Muscle layer of duodenum (tissue), 2 donors: ENCODE measurements around the gene USP6.
"Not testable (repeated sequence)": the region's sequence is repeated elsewhere in the genome, so short reads cannot be mapped to it uniquely, and the experiment has no call there.

ENCODE experiments used
- H3K27ac ChIP-seq: one replicate; pipeline ENCODE4 v1.7.0; 2013; ENCODE audit warnings: mild to moderate bottlenecking, low read length
- H3K27me3 ChIP-seq: one replicate; pipeline ENCODE4 v1.7.0; 2013; ENCODE audit warnings: low read depth, mild to moderate bottlenecking, control low read depth, low read length
- H3K36me3 ChIP-seq, 2 donors: one replicate each; pipeline ENCODE4 v1.7.0; 2013; ENCODE audit warnings: low read length in 2 of 2, control low read depth in 1 of 2, mild to moderate bottlenecking in 1 of 2; ENCODE audit not compliant: insufficient read depth in 2 of 2, control insufficient read depth in 1 of 2
- H3K4me1 ChIP-seq, 2 donors: one replicate each; pipeline ENCODE4 v1.7.0; 2013; ENCODE audit warnings: low read length in 2 of 2, mild to moderate bottlenecking in 2 of 2, control low read depth in 1 of 2, moderate library complexity in 1 of 2; ENCODE audit not compliant: insufficient read depth in 2 of 2, control insufficient read depth in 1 of 2
- H3K4me3 ChIP-seq, 2 donors: one replicate each; pipeline ENCODE4 v1.7.0; 2013; ENCODE audit warnings: low read length in 2 of 2, low read depth in 1 of 2, mild to moderate bottlenecking in 1 of 2
- H3K9me3 ChIP-seq, 2 donors: one replicate each; pipeline ENCODE4 v1.7.0; 2013; ENCODE audit warnings: low read length in 2 of 2, control low read depth in 1 of 2, mild to moderate bottlenecking in 1 of 2; ENCODE audit not compliant: control insufficient read depth in 1 of 2
- donor health status: healthy.

USP6 gene

DNA sequence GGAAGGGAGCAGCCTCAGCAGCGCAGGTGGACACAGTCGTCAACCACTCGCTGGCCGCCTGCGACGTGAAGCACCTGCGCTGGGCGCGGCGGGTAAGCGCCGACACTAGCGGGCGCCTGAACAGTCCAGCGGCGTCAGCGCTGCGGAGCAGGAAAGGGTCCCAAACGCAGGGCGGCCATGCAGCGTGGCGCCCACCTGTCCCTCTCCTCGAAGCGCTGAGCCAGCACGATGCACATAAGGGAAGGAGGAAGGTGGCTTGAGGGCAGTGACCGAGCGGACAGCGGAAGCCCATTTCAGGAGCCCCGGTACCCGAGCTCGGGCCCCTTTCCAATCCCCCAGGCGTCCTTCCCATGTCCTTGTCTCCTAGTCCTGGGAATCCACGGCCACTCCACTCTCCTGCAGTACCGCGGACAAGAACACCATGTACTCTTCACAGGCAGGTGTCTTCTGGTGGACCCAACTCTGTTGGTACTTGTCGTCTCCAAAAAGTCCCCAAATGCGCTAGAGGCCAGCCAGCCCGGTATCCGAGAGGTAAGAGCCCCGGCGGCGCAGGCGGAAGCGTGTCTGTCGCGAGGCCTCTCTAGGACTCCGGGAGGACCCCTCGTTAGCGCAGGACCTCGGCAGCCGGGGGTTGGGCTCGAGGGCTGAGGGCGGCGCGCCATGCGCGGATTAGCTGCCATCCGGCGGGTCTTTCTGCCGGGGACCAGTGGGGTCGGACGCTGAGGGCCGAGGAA is 18.6 kb upstream of the USP6 start:
- H3K9me3 ChIP-seq: peaks cover 35 to 46% of the 10 kb centered on the region in 2 donors
- no peak overlapping the region for H3K27ac ChIP-seq
- H3K4me3 ChIP-seq: peak overlapping the region; percentile 63 to 73
- H3K27me3 ChIP-seq: no peaks in the 10 kb centered on the region
- H3K36me3 ChIP-seq: peaks cover 3 to 18% of the 10 kb centered on the region in 2 donors
- H3K4me1 ChIP-seq: peaks cover 0 to 11% of the 10 kb centered on the region in 2 donors

DNA sequence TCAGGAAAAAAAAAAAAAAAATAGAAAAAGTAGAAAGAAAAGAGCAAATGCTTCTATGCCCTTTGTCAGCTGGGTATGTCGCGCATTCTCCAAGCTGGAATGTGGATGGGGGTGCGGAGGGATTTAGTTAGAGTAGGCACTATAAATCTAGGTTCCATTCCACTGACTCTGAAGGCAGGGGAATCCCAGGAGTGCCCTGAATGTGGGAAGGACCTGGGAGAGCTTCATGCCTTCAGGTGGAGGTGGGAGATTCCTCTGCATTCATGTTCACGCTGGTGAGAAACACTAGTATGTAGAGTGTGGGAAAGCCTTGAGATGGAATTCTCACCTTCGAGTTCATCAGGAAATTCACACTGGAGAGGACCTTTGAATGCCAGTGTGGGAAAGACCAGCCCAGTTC is 16.6 kb upstream of the USP6 start:
- Histone ChIP-seq H3K36me3 (no peaks in the 10 kb centered on the region), H3K27me3 (no peaks in the 10 kb centered on the region), H3K27ac (no peak overlapping the region), H3K4me1 (peaks cover 0 to 11% of the 10 kb centered on the region in 2 donors), H3K4me3 (no peak overlapping the region), H3K9me3 (peaks cover 15 to 26% of the 10 kb centered on the region in 2 donors)

DNA sequence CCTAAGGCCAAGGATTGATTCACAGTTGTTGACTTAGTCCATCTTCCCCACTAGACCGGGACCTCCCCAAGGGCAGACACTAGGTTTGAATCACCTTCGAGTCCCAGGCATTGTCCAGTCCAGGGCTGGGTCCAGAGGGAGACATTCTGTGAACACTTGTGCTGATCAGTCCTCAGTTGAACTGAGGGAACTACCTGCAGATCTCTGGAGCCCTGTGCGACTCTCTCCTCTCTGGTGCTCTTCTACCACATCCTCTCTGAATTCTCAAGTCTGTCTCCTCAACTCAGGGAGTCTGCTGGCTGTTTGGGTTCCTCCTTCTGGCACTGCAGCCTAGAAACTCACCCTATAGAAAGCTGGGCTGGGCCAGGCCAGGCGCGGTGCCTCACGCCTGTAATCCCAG is 15.0 kb upstream of the USP6 start:
- H3K4me1 ChIP-seq: peaks cover 0 to 11% of the 10 kb centered on the region in 2 donors
- no peak overlapping the region for H3K27ac ChIP-seq
- no peak overlapping the region for H3K4me3 ChIP-seq
- no peaks in the 10 kb centered on the region for H3K27me3 ChIP-seq
- H3K9me3 ChIP-seq: peaks cover 3 to 12% of the 10 kb centered on the region in 2 donors
- H3K36me3 ChIP-seq: peaks cover 2 to 5% of the 10 kb centered on the region in 2 donors

DNA sequence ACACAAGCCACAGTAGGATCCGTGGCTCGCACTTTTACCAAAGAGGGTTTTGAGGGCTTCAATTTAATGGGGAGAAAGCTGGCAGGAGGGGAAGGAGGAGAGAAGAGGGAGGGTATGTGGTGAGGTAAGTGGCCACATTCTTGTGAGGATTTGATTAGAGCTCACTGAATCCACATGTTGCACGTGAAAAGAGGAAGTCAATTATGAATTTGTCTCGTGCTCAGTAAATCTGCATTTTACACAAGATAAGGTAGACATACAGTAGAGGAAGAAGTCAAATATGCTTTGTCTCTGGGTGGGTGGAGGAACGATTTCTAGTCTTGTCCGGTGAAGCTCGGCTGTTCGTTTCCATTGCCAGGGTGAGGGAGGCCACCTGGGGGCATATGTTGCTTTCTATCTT is 5.0 kb upstream of the USP6 start:
- Histone ChIP-seq H3K4me1 (peaks cover 0 to 10% of the 10 kb centered on the region in 2 donors), H3K27me3 (peaks cover 3% of the 10 kb centered on the region), H3K9me3 (no peaks in the 10 kb centered on the region), H3K36me3 (peaks cover 19 to 24% of the 10 kb centered on the region in 2 donors), H3K4me3 (peak overlapping the region; percentile 86 to 99), H3K27ac (no peak overlapping the region)

DNA sequence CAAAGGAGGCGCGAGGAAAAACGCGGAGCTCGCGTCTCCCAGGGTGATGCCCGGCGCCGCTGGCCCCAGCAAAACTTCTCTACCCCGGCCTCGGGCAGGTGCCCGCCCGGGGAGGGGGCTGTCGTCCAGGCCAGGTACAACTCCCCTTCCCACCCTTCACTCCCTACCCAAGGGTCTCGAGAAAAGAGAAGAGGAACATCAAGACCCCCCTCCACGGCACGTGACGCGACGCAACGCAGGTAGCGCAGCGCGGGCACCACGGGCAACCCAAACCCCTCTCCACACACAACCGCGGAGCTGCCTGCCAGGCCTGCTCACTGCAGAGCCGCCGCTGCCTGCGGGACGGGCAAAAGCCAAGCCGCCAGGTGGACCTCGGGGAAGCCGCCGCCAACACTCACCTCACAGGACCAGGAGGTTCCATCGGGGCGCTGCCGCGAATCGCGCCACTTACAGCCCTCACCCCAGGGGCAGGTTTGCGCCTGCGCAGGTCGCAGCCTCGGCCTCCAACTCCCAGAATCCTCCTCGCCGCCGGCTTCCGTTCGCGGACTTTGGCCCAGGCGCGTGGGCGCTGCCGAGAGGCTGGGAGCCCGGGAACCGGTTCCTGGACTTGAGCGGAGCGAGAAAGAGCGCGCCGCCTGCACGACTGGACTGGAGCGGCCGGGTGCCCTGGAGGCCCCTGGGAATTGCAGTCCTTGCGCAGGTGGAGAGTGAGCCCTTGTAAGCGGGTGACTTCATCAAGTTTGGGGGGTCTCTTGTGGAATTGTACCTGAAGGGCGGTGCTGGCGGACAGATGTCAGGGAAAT is 4.2 kb upstream of the USP6 start, which contains the start of gene ZNF232:
Gene ZNF232 (minus strand): TSS at position 477 of the 803 bp plus-strand sequence. CDS start 56 bp downstream, at position 421.
- H3K27me3 ChIP-seq: peaks cover 10% of the 10 kb centered on the region
- H3K4me1 ChIP-seq: peaks cover 0 to 10% of the 10 kb centered on the region in 2 donors
- H3K9me3 ChIP-seq: no peaks in the 10 kb centered on the region
- peak within 1 kb of the TSS; percentile 77 for H3K27ac ChIP-seq
- peaks cover 14 to 19% of the 10 kb centered on the region in 2 donors for H3K36me3 ChIP-seq
- H3K4me3 ChIP-seq: peak within 1 kb of the TSS; percentile 86 to 99

DNA sequence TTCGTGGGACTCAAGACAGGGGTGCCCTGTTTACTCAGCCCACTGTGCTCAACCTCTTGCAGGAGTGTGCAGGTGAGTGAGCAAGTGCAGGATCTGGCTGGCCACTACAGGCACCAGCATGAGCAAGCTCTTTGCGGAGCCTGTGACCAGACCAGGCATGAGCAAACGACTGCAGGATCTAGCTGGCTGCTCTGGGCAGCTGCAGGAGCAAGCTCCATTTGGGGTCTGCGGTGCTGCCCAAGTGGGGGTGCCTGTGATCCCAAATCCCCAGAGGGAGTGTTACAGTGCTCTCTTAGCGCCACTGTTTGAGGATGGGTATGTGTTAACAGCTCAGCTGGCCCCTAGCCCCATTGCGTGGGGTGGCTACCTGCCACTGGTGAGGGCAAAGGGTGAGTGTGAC is 2.4 kb downstream of the USP6 start:
- H3K27ac ChIP-seq: no peak overlapping the region
- H3K9me3 ChIP-seq: no peaks in the 10 kb centered on the region
- peaks cover 10% of the 10 kb centered on the region for H3K27me3 ChIP-seq
- H3K36me3 ChIP-seq: no peaks in the 10 kb centered on the region
- no peak overlapping the region for H3K4me3 ChIP-seq
- peaks cover 0 to 5% of the 10 kb centered on the region in 2 donors for H3K4me1 ChIP-seq

DNA sequence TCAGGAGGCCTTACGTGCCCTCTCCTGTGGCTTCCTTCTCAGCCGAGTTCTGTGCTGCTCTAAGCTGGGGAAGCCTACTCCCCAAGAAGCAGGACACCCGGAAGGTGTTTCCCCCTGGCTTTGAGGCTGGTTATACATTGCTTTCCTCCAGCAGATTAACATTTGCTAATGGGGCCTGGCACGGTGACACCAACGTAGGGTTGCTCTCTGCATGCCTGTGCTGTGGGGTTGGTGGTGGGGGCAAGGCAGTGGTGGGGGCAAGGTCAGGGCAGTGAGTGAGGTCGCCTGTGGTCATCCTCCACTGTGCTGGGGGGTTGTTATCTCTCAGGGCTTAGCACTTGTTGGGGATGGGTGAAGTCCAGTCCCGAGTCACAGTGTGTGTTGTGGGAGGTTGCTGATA is 4.2 kb downstream of the USP6 start:
- peaks cover 0 to 5% of the 10 kb centered on the region in 2 donors for H3K4me1 ChIP-seq
- H3K27ac ChIP-seq: no peak overlapping the region
- H3K36me3 ChIP-seq: no peaks in the 10 kb centered on the region
- H3K4me3 ChIP-seq: no peak overlapping the region
- H3K9me3 ChIP-seq: no peaks in the 10 kb centered on the region
- H3K27me3 ChIP-seq: peaks cover 16% of the 10 kb centered on the region

DNA sequence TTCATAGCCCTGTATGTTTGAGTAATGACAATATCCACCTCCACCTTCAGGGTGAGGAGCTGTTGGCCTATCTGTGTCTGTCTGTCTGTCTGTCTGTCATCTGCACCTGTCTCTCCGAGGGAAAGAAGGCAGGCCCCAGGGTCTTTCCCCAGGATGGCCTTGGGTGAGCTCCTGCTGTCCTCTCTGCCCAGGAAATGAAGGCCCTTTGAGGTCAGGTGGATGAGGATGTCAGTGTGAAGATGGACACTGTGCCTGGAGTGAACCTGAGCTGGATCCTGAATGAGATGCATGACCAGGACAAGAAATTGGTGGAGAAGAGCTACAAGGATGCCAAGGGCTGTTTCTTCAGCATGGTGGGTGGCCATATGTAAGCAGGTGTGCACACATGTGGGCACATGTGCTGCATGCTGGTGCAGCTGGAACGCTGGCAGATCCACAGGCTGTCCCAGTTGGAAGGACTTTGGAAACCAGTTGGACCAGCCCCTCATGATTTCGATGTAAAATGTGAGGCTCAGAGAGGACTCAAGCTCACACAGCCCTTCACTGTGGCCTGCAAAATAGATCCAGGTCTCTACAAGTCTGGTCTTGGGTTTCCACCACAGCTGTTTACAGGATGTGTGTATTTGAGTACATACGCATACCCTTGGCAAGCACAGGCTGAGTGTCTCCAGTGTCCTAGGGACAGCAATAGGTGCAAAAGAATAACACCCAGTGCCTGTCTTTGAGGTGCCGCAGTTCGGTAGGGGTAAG is 4.8 kb downstream of the USP6 start:
- H3K9me3 ChIP-seq, H3K4me1 ChIP-seq, H3K4me3 ChIP-seq, H3K36me3 ChIP-seq, H3K27ac ChIP-seq: not testable (repeated sequence)
- H3K27me3 ChIP-seq: peaks cover 14% of the 10 kb centered on the region

DNA sequence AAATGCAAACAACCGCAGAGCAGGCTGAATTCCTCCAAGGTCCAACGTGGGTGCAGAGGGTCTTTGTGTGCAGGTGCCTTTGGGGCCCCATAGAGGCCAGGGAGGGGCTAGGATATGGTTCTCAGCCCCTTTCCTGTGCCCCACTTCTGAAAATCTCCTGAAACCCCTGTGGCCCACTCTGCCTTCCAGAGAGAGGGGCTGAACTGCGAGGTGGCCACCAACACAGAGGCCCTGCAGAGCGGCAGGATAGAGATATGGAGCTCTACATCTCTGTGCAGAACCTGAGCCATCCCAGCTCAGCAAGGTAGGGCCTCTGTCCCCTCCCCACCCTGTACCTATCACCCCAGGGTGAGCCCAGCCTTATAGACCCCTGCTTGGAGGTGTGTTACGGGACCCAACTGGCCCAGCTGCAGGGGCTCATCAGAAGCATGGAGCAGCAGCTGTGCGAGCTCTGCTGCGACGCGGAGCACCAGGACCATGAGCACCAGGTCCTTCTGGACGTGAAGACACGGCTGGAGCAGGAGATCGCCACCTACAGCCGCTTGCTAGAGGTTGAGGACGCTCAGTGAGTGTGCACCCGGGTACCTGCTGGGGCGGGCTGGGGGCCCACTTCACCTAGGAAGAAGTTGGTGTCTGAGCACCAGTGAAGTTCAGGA is 5.5 kb downstream of the USP6 start:
- peaks cover 9% of the 10 kb centered on the region for H3K27me3 ChIP-seq
- no peak overlapping the region for H3K4me3 ChIP-seq
- H3K9me3 ChIP-seq: no peaks in the 10 kb centered on the region
- H3K4me1 ChIP-seq: peaks cover 0 to 5% of the 10 kb centered on the region in 2 donors
- no peak overlapping the region for H3K27ac ChIP-seq
- H3K36me3 ChIP-seq: no peaks in the 10 kb centered on the region

DNA sequence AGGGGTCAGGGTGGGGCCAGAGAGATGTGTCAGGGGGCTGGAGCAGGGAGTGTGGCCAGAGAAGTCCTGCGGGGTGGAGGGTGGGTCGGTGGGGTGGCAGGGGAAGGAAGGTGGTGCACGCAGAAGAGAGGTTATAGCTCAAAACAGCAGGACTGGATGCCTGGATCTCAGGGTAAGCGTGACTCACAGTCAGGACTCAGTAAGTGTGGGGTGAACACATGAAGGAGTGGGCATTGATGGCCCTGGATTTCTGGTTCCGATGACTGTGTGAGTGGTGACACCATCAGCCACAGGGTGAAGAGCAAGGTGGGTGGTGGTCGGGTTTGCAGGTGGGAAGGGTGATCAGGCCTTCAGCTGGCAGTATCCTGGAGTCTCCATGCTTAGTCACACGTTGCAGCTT is 6.2 kb downstream of the USP6 start:
- H3K36me3 ChIP-seq, H3K27me3 ChIP-seq, H3K4me1 ChIP-seq, H3K27ac ChIP-seq, H3K9me3 ChIP-seq: not testable (repeated sequence)
- peak overlapping the region in 1 of 2 donors; percentile 65 for H3K4me3 ChIP-seq
